ENCODE results near the gene ZBTB7C.

- TF ChIP-seq, protein P1, sequence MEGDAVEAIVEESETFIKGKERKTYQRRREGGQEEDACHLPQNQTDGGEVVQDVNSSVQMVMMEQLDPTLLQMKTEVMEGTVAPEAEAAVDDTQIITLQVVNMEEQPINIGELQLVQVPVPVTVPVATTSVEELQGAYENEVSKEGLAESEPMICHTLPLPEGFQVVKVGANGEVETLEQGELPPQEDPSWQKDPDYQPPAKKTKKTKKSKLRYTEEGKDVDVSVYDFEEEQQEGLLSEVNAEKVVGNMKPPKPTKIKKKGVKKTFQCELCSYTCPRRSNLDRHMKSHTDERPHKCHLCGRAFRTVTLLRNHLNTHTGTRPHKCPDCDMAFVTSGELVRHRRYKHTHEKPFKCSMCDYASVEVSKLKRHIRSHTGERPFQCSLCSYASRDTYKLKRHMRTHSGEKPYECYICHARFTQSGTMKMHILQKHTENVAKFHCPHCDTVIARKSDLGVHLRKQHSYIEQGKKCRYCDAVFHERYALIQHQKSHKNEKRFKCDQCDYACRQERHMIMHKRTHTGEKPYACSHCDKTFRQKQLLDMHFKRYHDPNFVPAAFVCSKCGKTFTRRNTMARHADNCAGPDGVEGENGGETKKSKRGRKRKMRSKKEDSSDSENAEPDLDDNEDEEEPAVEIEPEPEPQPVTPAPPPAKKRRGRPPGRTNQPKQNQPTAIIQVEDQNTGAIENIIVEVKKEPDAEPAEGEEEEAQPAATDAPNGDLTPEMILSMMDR (conservative IDR thresholded peaks at IDR 0.05): no peak
- TF ChIP-seq ZFX (IDR thresholded peaks at IDR 0.05): no peak
Observed at GRCh38 chr18:48358868-48359267, 50.3 kb downstream of the ZBTB7C start.
